ENCODE data around the gene ASGR1.

DNA sequence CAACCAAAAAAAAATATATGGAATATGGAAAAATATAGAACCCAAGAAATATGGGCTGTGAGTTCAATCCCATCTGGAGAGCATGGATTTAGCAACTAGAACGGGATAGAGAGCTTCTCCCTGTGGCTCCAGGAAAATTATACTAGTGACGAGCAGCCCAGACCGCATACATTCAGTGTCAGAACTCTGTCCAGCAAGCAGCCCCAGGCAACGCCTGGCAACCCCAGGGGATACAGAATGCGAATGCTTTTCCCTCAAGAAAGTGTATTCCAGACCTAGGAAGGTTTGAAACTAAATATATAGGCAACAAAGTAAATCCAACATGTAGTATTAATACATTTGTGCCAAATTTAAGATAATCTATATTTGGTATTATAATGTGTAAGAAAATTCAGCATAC lies 51.0 kb downstream of the ASGR1 start:
- TF ChIP-seq, protein P1, sequence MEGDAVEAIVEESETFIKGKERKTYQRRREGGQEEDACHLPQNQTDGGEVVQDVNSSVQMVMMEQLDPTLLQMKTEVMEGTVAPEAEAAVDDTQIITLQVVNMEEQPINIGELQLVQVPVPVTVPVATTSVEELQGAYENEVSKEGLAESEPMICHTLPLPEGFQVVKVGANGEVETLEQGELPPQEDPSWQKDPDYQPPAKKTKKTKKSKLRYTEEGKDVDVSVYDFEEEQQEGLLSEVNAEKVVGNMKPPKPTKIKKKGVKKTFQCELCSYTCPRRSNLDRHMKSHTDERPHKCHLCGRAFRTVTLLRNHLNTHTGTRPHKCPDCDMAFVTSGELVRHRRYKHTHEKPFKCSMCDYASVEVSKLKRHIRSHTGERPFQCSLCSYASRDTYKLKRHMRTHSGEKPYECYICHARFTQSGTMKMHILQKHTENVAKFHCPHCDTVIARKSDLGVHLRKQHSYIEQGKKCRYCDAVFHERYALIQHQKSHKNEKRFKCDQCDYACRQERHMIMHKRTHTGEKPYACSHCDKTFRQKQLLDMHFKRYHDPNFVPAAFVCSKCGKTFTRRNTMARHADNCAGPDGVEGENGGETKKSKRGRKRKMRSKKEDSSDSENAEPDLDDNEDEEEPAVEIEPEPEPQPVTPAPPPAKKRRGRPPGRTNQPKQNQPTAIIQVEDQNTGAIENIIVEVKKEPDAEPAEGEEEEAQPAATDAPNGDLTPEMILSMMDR (IDR thresholded peaks at IDR 0.05): no peak
- no peak for TF ChIP-seq ZFX (IDR thresholded peaks at IDR 0.05; ENCODE audit: borderline replicate concordance)

Measured in 22Rv1 (cell line).